ENCODE measurements around the gene TSPAN14. TPM values are rescaled to one million over a fixed set of nuclear protein-coding genes. Genes with fewer than 3 reads are reported as not detected.

TSPAN14 gene
- total RNA-seq, 1 donor from 2014 or later = 49.9 TPM

DNA sequence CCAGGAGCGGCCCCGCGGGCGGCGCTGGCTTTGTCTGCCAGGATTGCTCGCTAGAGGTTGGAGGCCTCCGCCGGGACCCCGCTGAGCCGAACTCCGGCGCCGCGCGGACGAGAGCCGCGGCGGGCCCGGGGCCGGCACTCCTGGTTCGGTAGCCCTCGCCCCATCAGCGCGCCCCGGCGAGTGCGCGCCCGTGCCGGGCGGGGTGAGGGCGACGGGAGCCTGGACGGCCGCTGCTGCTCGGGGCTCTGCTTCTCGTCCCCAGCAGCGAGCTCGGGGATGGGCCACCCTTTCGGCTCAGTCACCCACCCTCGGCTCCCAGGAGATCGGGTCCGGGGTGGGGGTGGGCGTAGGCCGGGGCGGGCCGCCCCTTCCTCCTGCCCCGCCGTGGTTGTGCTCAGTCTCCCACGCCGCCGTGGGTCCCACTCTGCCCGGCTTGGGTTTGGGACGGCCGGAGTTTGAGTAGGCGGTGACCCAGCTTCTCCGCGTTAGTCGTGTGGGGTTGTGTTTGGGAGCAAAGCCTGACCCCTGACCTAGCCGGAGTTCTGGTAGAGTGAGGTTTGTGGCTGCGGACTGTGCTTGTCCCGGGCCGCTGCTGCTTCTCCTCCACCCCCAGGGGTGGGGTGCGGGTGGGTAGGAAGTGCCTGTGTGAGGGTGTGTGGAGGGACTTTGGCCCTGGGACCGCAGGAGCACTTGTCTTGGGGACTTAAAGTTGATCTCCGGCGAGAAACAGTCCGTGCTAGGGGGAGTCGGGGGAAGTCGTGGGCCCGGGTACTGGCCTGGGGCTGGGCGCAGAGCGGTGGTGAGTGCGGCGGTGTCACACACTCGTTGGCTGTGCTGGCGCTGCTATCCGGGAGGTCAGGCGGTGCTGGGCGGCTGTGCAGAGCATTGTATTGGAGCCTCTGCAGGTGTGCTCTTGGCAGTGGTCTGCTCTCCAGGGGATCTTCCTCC is 677 bp downstream of the TSPAN14 start:
- DNase-seq (ENCODE audit: low read depth in 2 of 2) = peak in 1 of 2 donors; percentile 75

GRCh38 chr10:80455461-80456349 is 1.6 kb downstream of the TSPAN14 start:
- peak in 1 of 2 donors; percentile 50 for DNase-seq (ENCODE audit: low read depth in 2 of 2)

DNA sequence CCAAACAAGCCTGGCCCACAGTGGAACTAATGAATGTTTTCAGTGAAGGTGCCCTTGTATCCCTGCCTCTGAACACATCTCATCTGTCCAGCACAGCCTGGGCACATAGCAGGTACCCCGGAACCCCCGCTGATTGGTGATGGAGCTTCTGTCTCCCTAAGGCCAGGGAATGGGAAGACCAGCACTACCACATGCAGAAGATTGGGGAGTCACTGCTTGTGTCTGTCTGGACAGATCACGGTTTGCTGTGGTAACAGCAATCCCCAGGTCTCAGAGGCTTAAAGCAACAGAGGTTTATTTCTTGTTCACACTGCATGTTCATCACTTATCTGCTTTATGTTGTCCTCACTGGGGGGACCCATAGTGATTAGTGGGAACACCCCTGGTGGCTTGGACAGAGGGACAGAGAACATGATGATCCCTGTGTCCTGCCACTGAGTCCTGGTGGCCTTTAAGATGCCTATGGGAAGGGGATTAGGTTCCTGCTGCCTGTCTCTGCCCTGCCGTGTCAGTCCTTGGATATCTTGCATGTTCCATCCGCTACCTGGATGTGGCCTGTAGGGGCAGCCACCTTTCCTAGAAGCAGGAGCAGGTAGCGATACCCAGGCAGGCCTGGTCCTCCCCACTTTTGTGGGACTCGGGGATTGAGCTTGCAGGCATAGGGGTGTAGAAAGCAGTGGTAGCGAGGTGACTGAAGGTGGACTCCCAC is 3.6 kb downstream of the TSPAN14 start:
- no peak for DNase-seq (ENCODE audit: low read depth in 2 of 2)

DNA sequence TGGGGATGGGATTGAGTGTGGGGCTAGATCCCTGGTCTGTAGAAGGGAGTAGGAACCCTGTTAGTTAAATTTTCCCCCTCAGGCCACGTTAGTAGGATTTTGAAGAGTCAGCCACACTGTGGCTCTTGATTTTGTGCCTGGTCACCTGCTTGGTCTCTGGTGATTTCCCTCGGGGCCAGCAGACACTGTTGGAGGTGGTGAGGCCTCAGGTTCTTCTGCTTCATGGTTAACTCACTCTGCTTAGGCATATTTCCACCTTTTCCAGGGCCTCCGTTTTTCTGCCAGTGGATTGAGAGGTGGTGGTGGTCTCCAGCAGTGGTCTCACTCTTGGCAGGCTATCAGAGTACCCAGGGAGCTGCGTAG is 4.1 kb downstream of the TSPAN14 start:
- no peak for DNase-seq (ENCODE audit: low read depth in 2 of 2)

GRCh38 chr10:80458638-80459037 is 4.5 kb downstream of the TSPAN14 start:
- DNase-seq (ENCODE audit: low read depth in 2 of 2) = no peak

- no peak for DNase-seq (ENCODE audit: low read depth in 2 of 2)
These were observed 5.1 kb downstream of the TSPAN14 start for GRCh38 chr10:80459047-80459865.

DNA sequence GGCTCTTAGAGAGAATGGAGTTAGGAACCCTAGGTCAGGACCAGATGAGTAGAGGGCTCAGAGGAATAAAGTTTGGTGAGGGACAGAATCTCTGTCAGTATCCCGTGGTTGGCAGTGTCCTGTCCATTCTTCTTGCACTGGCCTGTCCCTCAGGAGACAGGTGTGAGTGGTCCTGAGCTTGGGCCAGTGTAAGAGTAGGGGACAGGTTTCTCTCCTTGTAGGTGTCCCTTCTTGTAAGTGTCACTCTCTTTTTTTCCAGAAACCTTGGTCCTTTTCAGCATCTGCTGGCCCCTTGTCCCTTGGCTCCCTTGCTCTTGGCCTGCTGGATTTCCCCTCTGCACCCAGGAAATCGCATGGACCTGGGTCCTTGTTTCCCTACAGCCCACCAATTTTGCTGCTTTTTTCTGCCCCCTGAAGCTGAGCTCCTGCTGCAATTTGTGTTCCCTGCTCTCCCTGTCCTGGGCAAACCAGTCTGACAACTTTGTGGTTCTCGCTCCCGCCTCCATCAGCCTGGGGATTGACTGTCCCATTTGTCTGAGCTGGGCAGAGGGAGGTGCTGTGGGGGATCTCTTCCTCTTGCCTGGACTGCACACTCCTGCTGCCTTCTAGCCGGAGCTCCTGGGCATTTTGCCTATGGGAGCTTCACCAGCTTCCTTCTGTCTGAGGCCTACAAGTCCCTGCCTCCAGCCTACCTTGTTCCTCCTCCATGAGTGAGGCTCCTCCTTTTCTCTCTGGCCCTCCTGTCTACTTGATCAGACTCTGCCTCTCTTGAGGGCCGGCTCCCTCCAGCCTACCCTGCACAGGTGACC is 6.5 kb downstream of the TSPAN14 start:
- DNase-seq (ENCODE audit: low read depth in 2 of 2) = no peak

- DNase-seq (ENCODE audit: low read depth in 2 of 2) = no peak
These were observed 7.4 kb downstream of the TSPAN14 start for GRCh38 chr10:80461208-80462183.

DNA sequence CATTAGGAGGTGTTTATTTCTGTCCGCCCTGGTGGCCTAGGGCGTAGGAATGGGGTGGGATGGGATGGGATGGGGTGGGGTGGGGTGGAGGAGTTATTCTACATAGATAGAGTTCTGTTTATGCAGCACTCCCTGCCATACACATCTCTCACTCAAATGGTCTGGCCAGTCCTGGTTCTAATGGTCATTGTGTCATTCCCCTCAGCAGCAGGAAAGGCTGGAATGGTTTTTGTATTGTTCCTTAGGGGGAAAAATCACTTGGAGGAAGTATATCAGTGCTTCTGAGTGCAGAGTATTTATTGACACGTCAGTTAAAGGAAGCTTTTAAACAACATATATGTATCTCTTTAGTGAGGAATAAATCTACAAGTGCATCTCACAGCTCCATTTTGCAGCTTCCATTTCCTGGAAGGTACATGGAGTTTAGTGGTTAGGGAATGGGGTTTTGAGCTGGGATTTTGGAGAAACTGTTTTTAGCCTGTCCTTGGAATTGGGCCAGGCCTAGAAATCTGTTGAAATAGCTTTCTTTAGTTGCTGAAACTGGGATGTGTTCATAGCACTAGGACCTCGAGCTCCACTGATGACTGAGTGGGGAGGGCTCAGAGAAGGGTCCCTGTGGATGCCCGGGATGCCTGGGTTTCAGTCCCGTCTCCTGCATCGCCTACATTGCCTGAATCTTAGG is 8.3 kb downstream of the TSPAN14 start:
- DNase-seq (ENCODE audit: low read depth in 2 of 2) = peak in 1 of 2 donors; percentile 66

DNA sequence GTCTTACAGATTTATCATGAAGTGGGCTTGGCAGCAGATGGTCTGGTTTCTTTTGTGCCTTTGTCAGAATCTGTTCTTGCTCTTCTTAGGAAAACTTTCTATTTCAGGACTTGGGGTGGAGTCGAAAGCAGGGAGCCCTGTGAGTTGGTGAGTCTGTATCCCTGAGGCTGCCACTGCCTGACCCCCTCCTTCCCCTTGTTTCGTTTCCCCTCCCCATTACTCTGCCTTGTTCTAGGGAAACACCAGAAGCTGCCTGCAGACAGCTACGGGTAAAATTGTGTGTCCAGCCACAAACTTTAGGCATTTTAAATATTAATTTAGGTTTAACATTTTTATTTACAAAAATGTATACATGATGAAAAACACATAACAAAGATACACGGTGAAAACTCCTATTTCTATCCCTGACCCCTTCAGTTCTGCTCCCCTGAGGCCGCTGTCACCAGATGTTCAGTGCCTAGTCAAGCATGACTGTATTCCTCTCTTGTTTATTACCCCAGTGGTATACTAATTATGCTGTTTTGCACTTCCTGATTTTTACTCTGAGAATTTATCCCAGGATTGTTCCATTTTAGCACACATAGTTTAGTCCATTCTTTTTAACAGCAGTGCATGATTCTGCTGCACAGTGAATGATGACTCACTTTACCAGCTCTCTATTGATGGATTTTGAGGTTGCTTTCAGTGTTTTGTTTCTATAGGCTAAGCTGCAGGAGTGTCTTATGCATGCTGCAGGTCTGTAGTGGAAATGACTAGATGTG is 9.1 kb downstream of the TSPAN14 start:
- DNase-seq (ENCODE audit: low read depth in 2 of 2) = peak in 1 of 2 donors; percentile 75

DNA sequence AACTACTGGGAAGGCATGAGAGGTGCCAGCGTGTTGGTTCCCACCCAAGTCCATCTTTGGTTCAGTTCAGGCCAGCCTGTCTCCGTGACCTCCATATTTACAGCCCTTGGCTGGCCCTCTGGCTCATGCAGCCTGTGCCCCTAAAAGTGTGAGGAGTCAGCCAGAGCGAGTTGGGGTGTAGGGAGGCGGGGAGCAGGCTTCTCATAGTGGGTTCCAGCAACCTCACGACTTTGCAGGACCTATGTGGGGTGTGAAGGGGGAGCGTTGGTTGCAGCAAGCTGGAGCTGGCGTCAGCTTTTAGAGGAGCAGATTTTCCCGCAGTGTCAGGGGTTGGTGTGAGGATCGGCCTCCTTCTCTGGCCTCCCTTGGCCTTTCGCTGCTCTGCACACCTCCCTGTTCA is 9.8 kb downstream of the TSPAN14 start:
- DNase-seq (ENCODE audit: low read depth in 2 of 2) = no peak

DNA sequence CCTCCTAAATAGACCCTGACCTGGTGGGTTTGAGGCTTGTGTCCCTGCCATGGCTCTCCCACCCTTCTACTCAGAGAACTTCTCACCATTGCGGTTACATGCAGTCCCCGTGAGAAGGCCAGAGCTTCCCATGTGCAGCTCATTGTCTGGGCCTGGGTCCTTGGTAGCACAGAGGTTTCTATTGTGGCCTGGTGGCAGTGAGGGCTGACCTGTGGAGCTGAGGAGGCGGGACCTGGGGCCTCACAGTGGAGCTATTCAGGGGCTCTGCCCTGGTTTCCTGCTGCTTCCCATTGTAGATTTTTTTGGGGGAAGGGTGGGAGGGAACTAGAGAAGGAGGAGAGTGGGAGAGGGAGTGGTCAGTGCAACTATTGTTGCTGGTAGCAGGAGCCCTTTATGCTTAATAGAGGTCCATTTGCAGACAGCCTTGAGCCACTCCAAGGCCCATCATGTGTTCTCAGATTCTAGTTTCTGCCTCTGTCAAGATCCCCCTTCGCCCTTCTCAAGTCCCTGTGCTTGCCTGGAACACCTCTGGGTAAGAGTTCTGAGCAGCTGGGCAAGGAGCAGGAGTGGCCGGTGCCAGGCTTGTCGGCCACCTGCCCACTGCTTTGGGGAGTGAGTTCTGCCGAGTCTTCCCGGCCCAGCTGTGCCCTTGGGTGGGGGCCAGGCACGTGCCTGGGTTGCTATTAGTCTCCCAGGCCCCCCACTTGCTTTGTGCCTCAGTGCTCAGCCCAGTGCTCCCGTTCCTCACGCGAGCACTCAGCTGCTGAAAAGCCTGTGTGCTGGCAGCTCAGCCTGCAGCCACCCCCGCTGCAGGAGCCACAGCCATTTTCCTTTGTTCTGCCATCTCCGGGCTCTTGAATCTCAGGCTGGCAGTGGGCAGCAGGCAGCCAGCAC is 10.7 kb downstream of the TSPAN14 start:
- peak; percentile 47 to 80 for DNase-seq (ENCODE audit: low read depth in 2 of 2)

GRCh38 chr10:80465451-80465835 is 11.3 kb downstream of the TSPAN14 start:
- DNase-seq (ENCODE audit: low read depth in 2 of 2) = no peak

DNA sequence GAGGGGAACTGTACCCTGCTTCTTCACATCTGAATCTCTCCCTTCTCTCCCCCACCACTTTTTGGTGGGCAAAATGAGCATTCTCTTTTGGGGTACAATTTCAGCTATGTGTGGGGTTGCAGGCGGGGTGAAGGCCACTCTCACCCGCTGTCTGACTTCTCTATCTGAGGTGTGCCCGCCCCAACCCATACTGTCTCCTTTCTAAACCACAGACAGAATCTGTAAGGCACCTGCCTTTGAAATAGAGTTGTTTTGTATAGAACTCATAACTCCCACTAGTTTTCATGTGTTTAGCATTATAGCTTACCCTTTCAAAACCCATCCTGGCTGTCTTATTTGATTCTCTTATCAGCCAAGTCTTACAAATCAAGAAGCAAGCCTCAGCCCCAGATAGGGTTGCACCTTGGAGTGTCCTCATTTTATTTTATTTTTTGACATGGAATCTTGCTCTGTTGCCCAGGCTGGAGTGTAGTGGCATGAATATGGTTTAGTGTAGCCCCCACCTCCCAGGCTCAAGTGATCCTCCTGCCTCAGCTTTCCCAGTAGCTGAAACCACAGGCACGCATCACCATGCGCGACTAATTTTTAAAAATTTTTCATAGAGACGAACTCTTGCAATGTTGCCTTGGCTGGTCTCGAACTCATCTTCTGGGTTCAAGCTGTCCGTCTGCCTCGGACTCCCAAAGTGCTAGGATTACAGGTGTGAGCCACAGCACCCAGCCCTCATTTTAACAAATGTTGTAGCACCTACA is 11.9 kb downstream of the TSPAN14 start:
- no peak for DNase-seq (ENCODE audit: low read depth in 2 of 2)

GRCh38 chr10:80466724-80467326 is 12.7 kb downstream of the TSPAN14 start:
- DNase-seq (ENCODE audit: low read depth in 2 of 2) = no peak
